Fibroblast of the conjunctiva (primary cell): ENCODE measurements around the gene TSPAN5.
"Not testable (repeated sequence)": the region's sequence is repeated elsewhere in the genome, so short reads cannot be mapped to it uniquely, and the experiment has no call there.

ENCODE experiments used
- DNase-seq: peaks from one replicate; pipeline ENCODE4 v3.0.0-alpha.2; 2010; ENCODE audit warnings: low read depth

The TSPAN5 gene

GRCh38 chr4:98496152-98496845, 162.1 kb downstream of the TSPAN5 start:
- no peak for DNase-seq

GRCh38 chr4:98493296-98493695, 165.1 kb downstream of the TSPAN5 start:
- no peak for DNase-seq

GRCh38 chr4:98491899-98492559, 166.4 kb downstream of the TSPAN5 start:
- DNase-seq = no peak

- DNase-seq = no peak
Observed at GRCh38 chr4:98490251-98490650, 168.2 kb downstream of the TSPAN5 start.

GRCh38 chr4:98485816-98486345, 172.5 kb downstream of the TSPAN5 start:
- DNase-seq = no peak

GRCh38 chr4:98484031-98484430, 174.4 kb downstream of the TSPAN5 start:
- no peak for DNase-seq

GRCh38 chr4:98482847-98483806, 175.3 kb downstream of the TSPAN5 start:
- no peak for DNase-seq

- no peak for DNase-seq
Observed at GRCh38 chr4:98482503-98482846, 175.9 kb downstream of the TSPAN5 start.

- no peak for DNase-seq
Observed at GRCh38 chr4:98481167-98481566, 177.2 kb downstream of the TSPAN5 start.

- no peak for DNase-seq
Observed at GRCh38 chr4:98480535-98480934, 177.9 kb downstream of the TSPAN5 start.

- not testable (repeated sequence) for DNase-seq
Observed at GRCh38 chr4:98479590-98479989, 178.8 kb downstream of the TSPAN5 start.

- DNase-seq = no peak
Observed at GRCh38 chr4:98476891-98477290, 181.5 kb downstream of the TSPAN5 start.

- peak; percentile 32 for DNase-seq
Observed at GRCh38 chr4:98474408-98474844, 184.0 kb downstream of the TSPAN5 start.

- no peak for DNase-seq
Observed at GRCh38 chr4:98473046-98473445, 185.4 kb downstream of the TSPAN5 start.

GRCh38 chr4:98470831-98471230, 187.6 kb downstream of the TSPAN5 start:
- DNase-seq = no peak

- DNase-seq = no peak
Observed at GRCh38 chr4:98470366-98470765, 188.0 kb downstream of the TSPAN5 start.

- DNase-seq = no peak
Observed at GRCh38 chr4:98469771-98470170, 188.6 kb downstream of the TSPAN5 start.

GRCh38 chr4:98468709-98469108, 189.7 kb downstream of the TSPAN5 start:
- no peak for DNase-seq

GRCh38 chr4:98467627-98468072, 190.8 kb downstream of the TSPAN5 start:
- DNase-seq = peak; percentile 87

- DNase-seq = no peak
Observed at GRCh38 chr4:98466868-98467599, 191.4 kb downstream of the TSPAN5 start.

- no peak for DNase-seq
Observed at GRCh38 chr4:98462487-98462886, 195.9 kb downstream of the TSPAN5 start.
